ENCODE results near the gene CHRNA9.

- TF ChIP-seq, protein P1, sequence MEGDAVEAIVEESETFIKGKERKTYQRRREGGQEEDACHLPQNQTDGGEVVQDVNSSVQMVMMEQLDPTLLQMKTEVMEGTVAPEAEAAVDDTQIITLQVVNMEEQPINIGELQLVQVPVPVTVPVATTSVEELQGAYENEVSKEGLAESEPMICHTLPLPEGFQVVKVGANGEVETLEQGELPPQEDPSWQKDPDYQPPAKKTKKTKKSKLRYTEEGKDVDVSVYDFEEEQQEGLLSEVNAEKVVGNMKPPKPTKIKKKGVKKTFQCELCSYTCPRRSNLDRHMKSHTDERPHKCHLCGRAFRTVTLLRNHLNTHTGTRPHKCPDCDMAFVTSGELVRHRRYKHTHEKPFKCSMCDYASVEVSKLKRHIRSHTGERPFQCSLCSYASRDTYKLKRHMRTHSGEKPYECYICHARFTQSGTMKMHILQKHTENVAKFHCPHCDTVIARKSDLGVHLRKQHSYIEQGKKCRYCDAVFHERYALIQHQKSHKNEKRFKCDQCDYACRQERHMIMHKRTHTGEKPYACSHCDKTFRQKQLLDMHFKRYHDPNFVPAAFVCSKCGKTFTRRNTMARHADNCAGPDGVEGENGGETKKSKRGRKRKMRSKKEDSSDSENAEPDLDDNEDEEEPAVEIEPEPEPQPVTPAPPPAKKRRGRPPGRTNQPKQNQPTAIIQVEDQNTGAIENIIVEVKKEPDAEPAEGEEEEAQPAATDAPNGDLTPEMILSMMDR (IDR thresholded peaks at IDR 0.05), result no peak
- TF ChIP-seq POLR2A (IDR thresholded peaks at IDR 0.05), result no peak
These were observed 40.0 kb downstream of the CHRNA9 start for GRCh38 chr4:40375095-40375494.
